ENCODE results near the gene CDC6.

- TF ChIP-seq POLR2A (IDR thresholded peaks at IDR 0.05) (no peak), CTCF (IDR thresholded peaks at IDR 0.05) (no peak)
Observed at GRCh38 chr17:40330850-40331470, 43.3 kb downstream of the CDC6 start.

Data from Peyer's patch (tissue), 4 donors.